ENCODE data around the gene MYZAP. TPM values are rescaled to one million over a fixed set of nuclear protein-coding genes. Genes with fewer than 3 reads are reported as not detected.
"Not testable (repeated sequence)": the region's sequence is repeated elsewhere in the genome, so short reads cannot be mapped to it uniquely, and the experiment has no call there.

The MYZAP gene
- total RNA-seq, 1 experiment from 2014 or later = not detected

DNA sequence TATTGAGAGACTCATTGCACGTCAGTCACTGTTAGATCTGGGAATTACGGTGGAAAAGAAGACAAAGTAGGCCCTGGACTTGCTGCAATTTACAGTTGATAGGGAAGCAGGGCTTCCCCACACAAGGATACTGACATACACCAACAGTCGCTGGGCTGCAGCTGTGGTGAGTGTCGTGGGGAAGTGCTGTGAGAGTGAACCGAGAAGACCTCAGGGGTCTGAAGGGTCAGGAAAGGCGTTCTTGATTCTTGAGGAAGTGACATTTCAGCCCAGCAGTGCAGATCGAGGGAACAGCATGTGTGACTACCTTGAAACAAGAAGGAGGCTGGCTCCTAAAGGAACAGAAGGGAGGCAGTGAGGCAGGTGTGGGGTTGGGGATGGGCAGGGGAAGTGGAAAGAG, 22.5 kb downstream of the MYZAP start:
- Histone ChIP-seq H3K36me3 (ENCODE audit: insufficient read depth, low read length, poor library complexity, severe bottlenecking) (no peaks in the 10 kb centered on the region), H3K27ac (ENCODE audit: low read depth, low read length, poor library complexity, severe bottlenecking) (no peak overlapping the region), H3K9me3 (ENCODE audit: low read depth, low read length, poor library complexity, severe bottlenecking) (no peaks in the 10 kb centered on the region), H3K4me3 (ENCODE audit: low read depth, low read length, poor library complexity, severe bottlenecking) (no peak overlapping the region), H3K4me1 (ENCODE audit: insufficient read depth, low read length, poor library complexity, severe bottlenecking) (no peaks in the 10 kb centered on the region), H3K27me3 (replicated peaks; ENCODE audit: insufficient read depth, low read depth, low read length, poor library complexity) (no peaks in the 10 kb centered on the region)
- CTCF ChIA-PET = no interaction called here
- no peak for DNase-seq (ENCODE audit: low spot score)
- intact Hi-C loops (cut with micrococcal nuclease; ENCODE audit: unreplicated experiment) = no loop called here
- POLR2A ChIA-PET (ENCODE audit: low non-redundant PET) = interaction anchor here (0.5 kb wide), 1 partner anchor 11 kb away, joined by 3 read pairs; no protein-coding TSS in a partner anchor
- BruUV-seq (replicated peaks) = no TSS peak
- no peak for TF ChIP-seq EZH2 (IDR thresholded peaks at IDR 0.05; ENCODE audit: borderline replicate concordance, low read depth, low read length, poor library complexity, severe bottlenecking)
- no peak for TF ChIP-seq CTCF (conservative IDR thresholded peaks at IDR 0.05; ENCODE audit: low read depth, low read length)

- intact Hi-C loops (cut with micrococcal nuclease; ENCODE audit: unreplicated experiment); BruUV-seq (replicated peaks); POLR2A ChIA-PET (ENCODE audit: low non-redundant PET): not testable (repeated sequence)
Observed at GRCh38 chr15:57615951-57616496, 24.3 kb downstream of the MYZAP start.

DNA sequence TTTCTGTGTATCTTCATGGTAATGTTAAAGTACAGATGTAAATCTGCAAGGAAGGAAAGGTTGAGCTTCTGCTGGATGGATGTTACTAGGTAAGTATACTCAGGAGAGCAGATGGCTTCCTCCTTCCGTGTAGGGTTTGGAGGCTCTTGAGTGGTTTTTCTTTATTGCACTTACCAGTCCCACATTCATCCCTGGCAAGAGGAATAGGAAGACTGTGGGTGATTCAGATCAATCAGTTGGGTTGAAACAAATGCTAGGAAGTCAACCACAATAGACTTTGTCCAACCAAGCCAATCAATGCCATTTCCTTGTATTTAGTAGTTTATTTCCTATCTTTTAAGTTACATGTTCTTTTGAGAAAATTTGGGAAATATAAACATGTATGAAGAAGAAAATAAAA, 26.6 kb downstream of the MYZAP start:
- intact Hi-C loops (cut with micrococcal nuclease; ENCODE audit: unreplicated experiment) = no loop called here
- CTCF ChIA-PET = no interaction called here
- BruUV-seq (replicated peaks) = no TSS peak
- POLR2A ChIA-PET (ENCODE audit: low non-redundant PET) = no interaction called here
- TF ChIP-seq CTCF (conservative IDR thresholded peaks at IDR 0.05; ENCODE audit: low read depth, low read length) = no peak
- TF ChIP-seq EZH2 (IDR thresholded peaks at IDR 0.05; ENCODE audit: borderline replicate concordance, low read depth, low read length, poor library complexity, severe bottlenecking) = no peak
- Histone ChIP-seq H3K36me3 (ENCODE audit: insufficient read depth, low read length, poor library complexity, severe bottlenecking) (no peaks in the 10 kb centered on the region), H3K4me1 (ENCODE audit: insufficient read depth, low read length, poor library complexity, severe bottlenecking) (no peaks in the 10 kb centered on the region), H3K27me3 (replicated peaks; ENCODE audit: insufficient read depth, low read depth, low read length, poor library complexity) (no peaks in the 10 kb centered on the region), H3K9me3 (ENCODE audit: low read depth, low read length, poor library complexity, severe bottlenecking) (no peaks in the 10 kb centered on the region), H3K27ac (ENCODE audit: low read depth, low read length, poor library complexity, severe bottlenecking) (no peak overlapping the region), H3K4me3 (ENCODE audit: low read depth, low read length, poor library complexity, severe bottlenecking) (no peak overlapping the region)
- DNase-seq (ENCODE audit: low spot score) = no peak

More at GRCh38 chr15:57615951-57616496, 24.3 kb downstream of the MYZAP start:
- CTCF ChIA-PET; H3K9me3 ChIP-seq (ENCODE audit: low read depth, low read length, poor library complexity, severe bottlenecking); DNase-seq (ENCODE audit: low spot score); H3K36me3 ChIP-seq (ENCODE audit: insufficient read depth, low read length, poor library complexity, severe bottlenecking); H3K4me1 ChIP-seq (ENCODE audit: insufficient read depth, low read length, poor library complexity, severe bottlenecking); H3K27ac ChIP-seq (ENCODE audit: low read depth, low read length, poor library complexity, severe bottlenecking); H3K27me3 ChIP-seq (replicated peaks; ENCODE audit: insufficient read depth, low read depth, low read length, poor library complexity); H3K4me3 ChIP-seq (ENCODE audit: low read depth, low read length, poor library complexity, severe bottlenecking): not testable (repeated sequence)

GRCh38 chr15:57619746-57620145, 28.0 kb downstream of the MYZAP start:
- H3K36me3 ChIP-seq (ENCODE audit: insufficient read depth, low read length, poor library complexity, severe bottlenecking) = no peaks in the 10 kb centered on the region
- intact Hi-C loops (cut with micrococcal nuclease; ENCODE audit: unreplicated experiment) = no loop called here
- CTCF ChIA-PET = no interaction called here
- TF ChIP-seq CTCF (conservative IDR thresholded peaks at IDR 0.05; ENCODE audit: low read depth, low read length) (no peak), EZH2 (IDR thresholded peaks at IDR 0.05; ENCODE audit: borderline replicate concordance, low read depth, low read length, poor library complexity, severe bottlenecking) (no peak)
- no peak for DNase-seq (ENCODE audit: low spot score)
- H3K4me3 ChIP-seq (ENCODE audit: low read depth, low read length, poor library complexity, severe bottlenecking) = no peak overlapping the region
- no TSS peak for BruUV-seq (replicated peaks)
- H3K4me1 ChIP-seq (ENCODE audit: insufficient read depth, low read length, poor library complexity, severe bottlenecking) = no peaks in the 10 kb centered on the region
- H3K9me3 ChIP-seq (ENCODE audit: low read depth, low read length, poor library complexity, severe bottlenecking) = no peaks in the 10 kb centered on the region
- POLR2A ChIA-PET (ENCODE audit: low non-redundant PET) = no interaction called here
- H3K27me3 ChIP-seq (replicated peaks; ENCODE audit: insufficient read depth, low read depth, low read length, poor library complexity) = no peaks in the 10 kb centered on the region
- H3K27ac ChIP-seq (ENCODE audit: low read depth, low read length, poor library complexity, severe bottlenecking) = no peak overlapping the region
